HepG2 (cell line): ENCODE data around the gene HYOU1. TPM values are rescaled to one million over a fixed set of nuclear protein-coding genes. Genes with fewer than 3 reads are reported as not detected.

Source experiments
- GLMP ChIP-seq: sonication (generic); formaldehyde crosslinking; IDR thresholded peaks from 2 replicates; pipeline ENCODE4 v1.9.0; 2021; ENCODE audit warnings: missing genetic modification reagents, mild to moderate bottlenecking, borderline replicate concordance
- KMT2B ChIP-seq: IDR thresholded peaks from 2 replicates; pipeline ENCODE4 v1.6.1; 2016; ENCODE audit warnings: missing genetic modification reagents, missing compliant biosample characterization
- MED1 ChIP-seq: sonication (generic); formaldehyde crosslinking; IDR thresholded peaks from 2 replicates; pipeline ENCODE4 v1.4.0; 2020; ENCODE audit warnings: missing genetic modification reagents
- MEIS2 ChIP-seq: sonication (generic); formaldehyde crosslinking; IDR thresholded peaks from 2 replicates; pipeline ENCODE4 v1.9.0; 2021; ENCODE audit warnings: mild to moderate bottlenecking, missing genetic modification reagents
- NFYB ChIP-seq: sonication (generic); formaldehyde crosslinking; IDR thresholded peaks from 2 replicates; pipeline ENCODE4 v1.4.0; 2020; ENCODE audit warnings: missing genetic modification reagents
- PHF5A ChIP-seq: IDR thresholded peaks from one replicate; pipeline ENCODE4 v1.6.1; 2018; ENCODE audit warnings: low read depth, missing genetic modification reagents; ENCODE audit not compliant: unreplicated experiment
- RFX3 ChIP-seq: IDR thresholded peaks from 2 replicates; pipeline ENCODE4 v1.6.1; 2016; ENCODE audit warnings: missing biosample characterization, missing genetic modification reagents
- TAF1 ChIP-seq: sonication (generic); formaldehyde crosslinking; IDR thresholded peaks from 2 replicates; pipeline ENCODE4 v1.4.0; 2020; ENCODE audit warnings: missing genetic modification reagents
- TMF1 ChIP-seq: sonication (generic); formaldehyde crosslinking; IDR thresholded peaks from 2 replicates; pipeline ENCODE4 v1.8.1; 2022; ENCODE audit warnings: low read depth, missing genetic modification reagents
- ZMYM2 ChIP-seq: sonication (generic); formaldehyde crosslinking; IDR thresholded peaks from 2 replicates; pipeline ENCODE4 v1.8.0; 2022; ENCODE audit warnings: mild to moderate bottlenecking, missing genetic modification reagents
- ZNF12 ChIP-seq: sonication (generic); formaldehyde crosslinking; IDR thresholded peaks from 2 replicates; pipeline ENCODE4 v1.5.0; 2020; ENCODE audit warnings: missing genetic modification reagents
- ZNF260 ChIP-seq: sonication (generic); formaldehyde crosslinking; IDR thresholded peaks from 2 replicates; pipeline ENCODE4 v1.4.0; 2020; ENCODE audit warnings: missing genetic modification reagents, low read depth, mild to moderate bottlenecking, borderline replicate concordance
- ZNF280B ChIP-seq: sonication (generic); formaldehyde crosslinking; IDR thresholded peaks from 2 replicates; pipeline ENCODE4 v1.5.0; 2020; ENCODE audit warnings: missing genetic modification reagents, mild to moderate bottlenecking, borderline replicate concordance
- ZNF430 ChIP-seq: sonication (generic); formaldehyde crosslinking; IDR thresholded peaks from 2 replicates; pipeline ENCODE4 v1.9.0; 2021; ENCODE audit warnings: mild to moderate bottlenecking, missing genetic modification reagents
- ZNF451 ChIP-seq: sonication (generic); formaldehyde crosslinking; IDR thresholded peaks from 2 replicates; pipeline ENCODE4 v1.5.0; 2020; ENCODE audit warnings: mild to moderate bottlenecking, missing genetic modification reagents
- ZZZ3 ChIP-seq: sonication (generic); formaldehyde crosslinking; IDR thresholded peaks from 2 replicates; pipeline ENCODE4 v1.4.0; 2020; ENCODE audit warnings: missing genetic modification reagents, mild to moderate bottlenecking, borderline replicate concordance
- polyA plus RNA-seq, 8 experiments: library from polyadenylated mRNA; depleted of rRNA in 3 of 8; stranded (reverse) in 7 of 8; unstranded in 1 of 8; fragments of >200 nt; fragmentation: Illumina TruSeq in 4 of 8; extraction: Trizol in 4 of 8; gene quantifications; 2 replicates each; pipeline versions ENCODE4 v1.2.1 to v1.2.3, GENCODE V29; 2011 to 2016; ENCODE audit warnings: low read depth in 4 of 8, missing spikeins in 1 of 8, mixed read lengths in 1 of 8; ENCODE audit not compliant: insufficient read depth in 1 of 8
- total RNA-seq, 5 experiments: library from RNA; depleted of rRNA; stranded (reverse); fragments of >200 nt; fragmentation: Illumina TruSeq; extraction: Trizol; gene quantifications; 2 replicates each; pipeline ENCODE4 v1.2.3, GENCODE V29; 2016; ENCODE audit warnings: low read depth in 1 of 5
- TF ChIP-seq, protein P1 (sequence below), 2 experiments: sonication (generic) in 1 of 2; formaldehyde crosslinking in 1 of 2; IDR thresholded peaks; 2 replicates each; pipeline versions ENCODE4 v1.6.1 to v1.9.0; 2014 to 2022; ENCODE audit warnings: antibody characterized with exemption in 1 of 2, borderline replicate concordance in 1 of 2, inconsistent platforms in 1 of 2, low read depth in 1 of 2, missing genetic modification reagents in 1 of 2
- TF ChIP-seq, protein P2 (sequence below): sonication (generic); formaldehyde crosslinking; IDR thresholded peaks from 2 replicates; pipeline ENCODE4 v1.4.0; 2020; ENCODE audit warnings: missing genetic modification reagents, borderline replicate concordance

The HYOU1 gene
- total and polyA plus RNA-seq, 2 of the 13 experiments (the other 11 are each of a cell fraction or from before 2014, with no cell fraction given), result 127 to 155 TPM

DNA sequence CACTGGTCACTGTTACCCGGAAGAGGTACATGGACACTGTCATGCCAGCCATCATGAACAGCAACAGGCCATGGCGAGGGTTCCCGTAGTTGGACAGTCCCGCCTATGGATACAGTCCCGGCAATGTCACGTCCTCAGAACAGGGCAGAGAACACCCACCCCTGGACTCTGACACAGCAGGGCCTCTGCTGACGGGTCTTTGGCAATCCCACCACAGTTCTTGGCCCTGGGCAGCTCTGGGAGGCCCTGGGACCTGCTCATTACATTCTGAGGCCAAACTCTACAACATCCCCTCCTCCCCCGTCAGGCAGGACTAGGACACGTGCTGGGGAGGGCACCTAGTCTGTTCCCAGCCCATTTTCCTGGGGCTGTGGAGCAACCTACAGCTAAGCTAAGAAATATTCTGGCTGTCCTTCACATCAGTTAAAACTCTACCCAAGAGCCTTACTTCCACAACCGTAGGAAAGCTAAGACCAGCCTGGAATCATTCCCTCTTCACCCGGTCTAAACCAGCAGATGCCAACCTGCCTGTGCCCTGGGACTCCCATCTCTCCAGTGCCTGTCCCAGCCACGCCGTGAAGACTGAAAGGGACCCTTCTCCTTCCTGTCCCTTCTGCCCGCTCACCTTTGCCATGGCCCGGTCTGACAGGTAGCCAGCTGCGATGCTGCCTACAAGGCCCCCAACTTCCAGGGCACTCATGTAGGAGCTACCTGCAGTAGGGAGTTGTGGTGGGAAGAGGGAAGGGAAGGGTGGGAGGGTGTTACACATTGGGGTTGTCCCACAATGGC lies 30.8 kb downstream of the HYOU1 start (continued):
- no peak for TF ChIP-seq ZNF280B (CRISPR knock-in tag)
- TF ChIP-seq, protein P1, sequence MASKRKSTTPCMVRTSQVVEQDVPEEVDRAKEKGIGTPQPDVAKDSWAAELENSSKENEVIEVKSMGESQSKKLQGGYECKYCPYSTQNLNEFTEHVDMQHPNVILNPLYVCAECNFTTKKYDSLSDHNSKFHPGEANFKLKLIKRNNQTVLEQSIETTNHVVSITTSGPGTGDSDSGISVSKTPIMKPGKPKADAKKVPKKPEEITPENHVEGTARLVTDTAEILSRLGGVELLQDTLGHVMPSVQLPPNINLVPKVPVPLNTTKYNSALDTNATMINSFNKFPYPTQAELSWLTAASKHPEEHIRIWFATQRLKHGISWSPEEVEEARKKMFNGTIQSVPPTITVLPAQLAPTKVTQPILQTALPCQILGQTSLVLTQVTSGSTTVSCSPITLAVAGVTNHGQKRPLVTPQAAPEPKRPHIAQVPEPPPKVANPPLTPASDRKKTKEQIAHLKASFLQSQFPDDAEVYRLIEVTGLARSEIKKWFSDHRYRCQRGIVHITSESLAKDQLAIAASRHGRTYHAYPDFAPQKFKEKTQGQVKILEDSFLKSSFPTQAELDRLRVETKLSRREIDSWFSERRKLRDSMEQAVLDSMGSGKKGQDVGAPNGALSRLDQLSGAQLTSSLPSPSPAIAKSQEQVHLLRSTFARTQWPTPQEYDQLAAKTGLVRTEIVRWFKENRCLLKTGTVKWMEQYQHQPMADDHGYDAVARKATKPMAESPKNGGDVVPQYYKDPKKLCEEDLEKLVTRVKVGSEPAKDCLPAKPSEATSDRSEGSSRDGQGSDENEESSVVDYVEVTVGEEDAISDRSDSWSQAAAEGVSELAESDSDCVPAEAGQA (IDR thresholded peaks at IDR 0.05; ENCODE audit: low read depth), result no peak
- TF ChIP-seq, protein P1 (CRISPR knock-in tag; IDR thresholded peaks at IDR 0.05; ENCODE audit: borderline replicate concordance), result no peak
- no peak for TF ChIP-seq ZNF451 (CRISPR knock-in tag)
- TF ChIP-seq RFX3 (CRISPR knock-in tag), result no peak
- peak; percentile 53; the same call in 1 of the 2 replicates for TF ChIP-seq MED1 (CRISPR knock-in tag)
- no peak for TF ChIP-seq KMT2B (CRISPR knock-in tag)
- no peak for TF ChIP-seq GLMP
- TF ChIP-seq PHF5A (CRISPR knock-in tag), result no peak
- TF ChIP-seq, protein P2, sequence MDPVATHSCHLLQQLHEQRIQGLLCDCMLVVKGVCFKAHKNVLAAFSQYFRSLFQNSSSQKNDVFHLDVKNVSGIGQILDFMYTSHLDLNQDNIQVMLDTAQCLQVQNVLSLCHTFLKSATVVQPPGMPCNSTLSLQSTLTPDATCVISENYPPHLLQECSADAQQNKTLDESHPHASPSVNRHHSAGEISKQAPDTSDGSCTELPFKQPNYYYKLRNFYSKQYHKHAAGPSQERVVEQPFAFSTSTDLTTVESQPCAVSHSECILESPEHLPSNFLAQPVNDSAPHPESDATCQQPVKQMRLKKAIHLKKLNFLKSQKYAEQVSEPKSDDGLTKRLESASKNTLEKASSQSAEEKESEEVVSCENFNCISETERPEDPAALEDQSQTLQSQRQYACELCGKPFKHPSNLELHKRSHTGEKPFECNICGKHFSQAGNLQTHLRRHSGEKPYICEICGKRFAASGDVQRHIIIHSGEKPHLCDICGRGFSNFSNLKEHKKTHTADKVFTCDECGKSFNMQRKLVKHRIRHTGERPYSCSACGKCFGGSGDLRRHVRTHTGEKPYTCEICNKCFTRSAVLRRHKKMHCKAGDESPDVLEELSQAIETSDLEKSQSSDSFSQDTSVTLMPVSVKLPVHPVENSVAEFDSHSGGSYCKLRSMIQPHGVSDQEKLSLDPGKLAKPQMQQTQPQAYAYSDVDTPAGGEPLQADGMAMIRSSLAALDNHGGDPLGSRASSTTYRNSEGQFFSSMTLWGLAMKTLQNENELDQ (CRISPR knock-in tag), result no peak
- no peak for TF ChIP-seq TAF1
- no peak for TF ChIP-seq MEIS2 (CRISPR knock-in tag)
- TF ChIP-seq TMF1 (CRISPR knock-in tag), result no peak
- no peak for TF ChIP-seq ZNF260 (CRISPR knock-in tag)
- TF ChIP-seq ZMYM2 (CRISPR knock-in tag), result no peak
- no peak for TF ChIP-seq NFYB (CRISPR knock-in tag)
- TF ChIP-seq ZZZ3, result no peak
- TF ChIP-seq ZNF12, result no peak
- 0 out of 2 replicates have a peak, but pooled peaks have one; percentile 10 for TF ChIP-seq ZNF430
